ENCODE results near the gene HCAR1.
"Not testable (repeated sequence)": the region's sequence is repeated elsewhere in the genome, so short reads cannot be mapped to it uniquely, and the experiment has no call there.

The HCAR1 gene

DNA sequence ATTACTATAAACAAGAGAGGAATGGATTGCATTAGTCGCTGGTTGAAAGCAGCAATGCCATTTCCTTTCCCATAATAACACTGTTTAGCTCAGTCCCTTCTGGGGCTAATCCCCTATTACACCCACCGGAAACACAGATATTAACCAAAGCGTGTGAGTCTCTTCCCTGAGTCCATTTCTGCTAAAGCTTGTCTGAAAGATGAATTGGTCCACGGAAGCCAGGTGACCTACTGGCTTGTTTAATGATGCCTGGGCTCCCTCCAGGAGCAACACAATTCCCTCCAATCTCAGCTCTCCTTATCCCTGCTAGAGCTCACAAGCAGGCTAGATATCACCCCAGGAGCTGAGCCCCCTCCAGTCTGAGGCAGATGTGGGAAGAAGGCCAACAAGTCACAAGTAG is 29.2 kb downstream of the HCAR1 start:
- H3K36me3 ChIP-seq (replicated peaks in 1 of 2; ENCODE audit: control insufficient read depth in 2 of 2, insufficient read depth in 2 of 2, low read length in 2 of 2); H3K23ac ChIP-seq (ENCODE audit: low read depth, low read length, poor library complexity); H3K4ac ChIP-seq (ENCODE audit: low read length); H3K4me3 ChIP-seq (ENCODE audit: low read length in 2 of 2); H4K91ac ChIP-seq (ENCODE audit: low read depth, low read length, poor library complexity); H3K4me1 ChIP-seq (ENCODE audit: control insufficient read depth in 2 of 2, insufficient read depth in 1 of 2, low read depth in 1 of 2, low read length in 2 of 2); H3K18ac ChIP-seq (ENCODE audit: low read length); H3K9me3 ChIP-seq (replicated peaks in 1 of 2; ENCODE audit: control insufficient read depth in 2 of 2, insufficient read depth in 1 of 2, low read depth in 1 of 2, low read length in 2 of 2); H2BK12ac ChIP-seq (ENCODE audit: low read length); H3K79me1 ChIP-seq (ENCODE audit: low read depth, low read length); DNase-seq (ENCODE audit: low spot score); H2BK120ac ChIP-seq (ENCODE audit: low read depth, low read length); H2BK15ac ChIP-seq (ENCODE audit: low read length); H3K14ac ChIP-seq (ENCODE audit: low read length); H3K27me3 ChIP-seq (ENCODE audit: control insufficient read depth in 3 of 3, insufficient read depth in 3 of 3, low read depth in 1 of 3, low read length in 3 of 3); H2AK5ac ChIP-seq (ENCODE audit: low read depth, low read length); H2BK5ac ChIP-seq (ENCODE audit: low read length); H2AFZ ChIP-seq (ENCODE audit: low read length); H3K27ac ChIP-seq (replicated peaks; ENCODE audit: low read length); H3K4me2 ChIP-seq (ENCODE audit: insufficient read depth, low read length, poor library complexity, severe bottlenecking); H3K9ac ChIP-seq (ENCODE audit: low read depth, low read length, poor library complexity); H4K8ac ChIP-seq (ENCODE audit: low read depth, low read length): not testable (repeated sequence)
- no CpG with 5 or more reads among the region's 4 CpGs for whole genome bisulfite sequencing, 2 donors (ENCODE audit: extremely low coverage in 2 of 2, insufficient read length in 2 of 2, insufficient replicate concordance in 1 of 2)

GRCh38 chr12:122700038-122700710 is 30.5 kb downstream of the HCAR1 start:
- H3K27ac ChIP-seq (replicated peaks; ENCODE audit: low read length): not testable (repeated sequence)

DNA sequence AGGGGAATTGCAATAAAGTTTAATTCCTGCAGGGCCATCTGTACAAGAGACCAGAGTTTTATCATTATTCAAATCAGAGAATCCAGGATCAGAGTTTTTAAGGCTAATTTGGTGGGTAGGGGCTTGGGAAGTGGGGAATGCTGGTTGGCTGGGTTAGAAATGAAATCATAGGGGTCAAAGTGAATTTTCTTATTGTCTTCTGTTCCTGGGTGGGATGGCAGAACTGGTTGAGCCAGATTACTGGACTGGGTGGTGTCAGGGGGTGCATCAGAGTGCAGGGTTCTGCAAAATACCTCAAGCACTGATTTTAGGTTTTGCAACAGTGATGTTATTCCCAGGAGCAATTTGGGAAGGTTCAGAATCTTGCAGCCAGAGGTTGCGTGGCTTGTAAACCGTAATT is 33.7 kb downstream of the HCAR1 start:
- not testable (repeated sequence) for H3K79me1 ChIP-seq (ENCODE audit: low read depth, low read length); H2BK15ac ChIP-seq (ENCODE audit: low read length); H2BK120ac ChIP-seq (ENCODE audit: low read depth, low read length); H3K27me3 ChIP-seq (ENCODE audit: control insufficient read depth in 3 of 3, insufficient read depth in 3 of 3, low read depth in 1 of 3, low read length in 3 of 3); H3K4ac ChIP-seq (ENCODE audit: low read length); H3K9ac ChIP-seq (ENCODE audit: low read depth, low read length, poor library complexity); H2BK12ac ChIP-seq (ENCODE audit: low read length); H3K18ac ChIP-seq (ENCODE audit: low read length); H2AFZ ChIP-seq (ENCODE audit: low read length); H4K8ac ChIP-seq (ENCODE audit: low read depth, low read length); H3K14ac ChIP-seq (ENCODE audit: low read length); H3K4me1 ChIP-seq (ENCODE audit: control insufficient read depth in 2 of 2, insufficient read depth in 1 of 2, low read depth in 1 of 2, low read length in 2 of 2); H3K36me3 ChIP-seq (replicated peaks in 1 of 2; ENCODE audit: control insufficient read depth in 2 of 2, insufficient read depth in 2 of 2, low read length in 2 of 2); H3K4me3 ChIP-seq (ENCODE audit: low read length in 2 of 2); DNase-seq (ENCODE audit: low spot score); H4K91ac ChIP-seq (ENCODE audit: low read depth, low read length, poor library complexity); H3K9me3 ChIP-seq (replicated peaks in 1 of 2; ENCODE audit: control insufficient read depth in 2 of 2, insufficient read depth in 1 of 2, low read depth in 1 of 2, low read length in 2 of 2); H3K23ac ChIP-seq (ENCODE audit: low read depth, low read length, poor library complexity); H2BK5ac ChIP-seq (ENCODE audit: low read length); H3K4me2 ChIP-seq (ENCODE audit: insufficient read depth, low read length, poor library complexity, severe bottlenecking); H3K27ac ChIP-seq (replicated peaks; ENCODE audit: low read length); H2AK5ac ChIP-seq (ENCODE audit: low read depth, low read length)
- WGBS, 2 donors (ENCODE audit: extremely low coverage in 2 of 2, insufficient read length in 2 of 2, insufficient replicate concordance in 1 of 2): no CpG with 5 or more reads among the region's 2 CpGs

More at GRCh38 chr12:122700038-122700710, 30.5 kb downstream of the HCAR1 start:
- no CpG with 5 or more reads among the region's 9 CpGs for WGBS, 2 donors (ENCODE audit: extremely low coverage in 2 of 2, insufficient read length in 2 of 2, insufficient replicate concordance in 1 of 2)
- not testable (repeated sequence) for H3K18ac ChIP-seq (ENCODE audit: low read length); H2AK5ac ChIP-seq (ENCODE audit: low read depth, low read length); H3K4me3 ChIP-seq (ENCODE audit: low read length in 2 of 2); H3K36me3 ChIP-seq (replicated peaks in 1 of 2; ENCODE audit: control insufficient read depth in 2 of 2, insufficient read depth in 2 of 2, low read length in 2 of 2); H3K4me2 ChIP-seq (ENCODE audit: insufficient read depth, low read length, poor library complexity, severe bottlenecking); H2BK15ac ChIP-seq (ENCODE audit: low read length); H3K79me1 ChIP-seq (ENCODE audit: low read depth, low read length); H3K14ac ChIP-seq (ENCODE audit: low read length); H4K8ac ChIP-seq (ENCODE audit: low read depth, low read length); H3K27me3 ChIP-seq (ENCODE audit: control insufficient read depth in 3 of 3, insufficient read depth in 3 of 3, low read depth in 1 of 3, low read length in 3 of 3); H2BK5ac ChIP-seq (ENCODE audit: low read length); H2BK12ac ChIP-seq (ENCODE audit: low read length); H2AFZ ChIP-seq (ENCODE audit: low read length); H3K4me1 ChIP-seq (ENCODE audit: control insufficient read depth in 2 of 2, insufficient read depth in 1 of 2, low read depth in 1 of 2, low read length in 2 of 2); H2BK120ac ChIP-seq (ENCODE audit: low read depth, low read length); H4K91ac ChIP-seq (ENCODE audit: low read depth, low read length, poor library complexity); H3K4ac ChIP-seq (ENCODE audit: low read length); H3K9ac ChIP-seq (ENCODE audit: low read depth, low read length, poor library complexity); H3K23ac ChIP-seq (ENCODE audit: low read depth, low read length, poor library complexity); H3K9me3 ChIP-seq (replicated peaks in 1 of 2; ENCODE audit: control insufficient read depth in 2 of 2, insufficient read depth in 1 of 2, low read depth in 1 of 2, low read length in 2 of 2); DNase-seq (ENCODE audit: low spot score)

DNA sequence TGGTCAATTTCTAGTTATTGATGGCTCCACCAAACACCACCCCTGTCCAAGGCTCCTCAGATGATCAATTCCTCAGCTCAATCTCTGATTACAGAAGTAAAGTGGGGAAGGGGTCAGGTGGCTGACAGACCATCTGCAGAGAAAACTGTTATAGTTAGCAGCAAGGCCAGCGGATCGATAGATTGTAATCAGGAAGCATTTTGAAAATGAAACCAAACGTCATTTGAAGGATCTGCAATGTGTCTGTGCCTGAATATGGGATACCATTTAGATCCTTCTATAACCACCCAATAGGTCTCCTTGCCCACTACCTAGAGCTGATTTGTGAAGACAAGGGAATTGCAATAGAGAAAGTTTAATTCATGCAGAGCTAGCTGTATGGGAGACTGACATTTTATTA is 39.1 kb downstream of the HCAR1 start:
- H4K91ac ChIP-seq (ENCODE audit: low read depth, low read length, poor library complexity): no peak overlapping the region
- no CpG with 5 or more reads among the region's 3 CpGs for WGBS, 2 donors (ENCODE audit: extremely low coverage in 2 of 2, insufficient read length in 2 of 2, insufficient replicate concordance in 1 of 2)
- H3K36me3 ChIP-seq (replicated peaks in 1 of 2; ENCODE audit: control insufficient read depth in 2 of 2, insufficient read depth in 2 of 2, low read length in 2 of 2): no peaks in the 10 kb centered on the region

More for the DNA sequence above, 39.1 kb downstream of the HCAR1 start:
- Histone ChIP-seq H3K79me1 (ENCODE audit: low read depth, low read length) (no peaks in the 10 kb centered on the region), H3K9me3 (replicated peaks in 1 of 2; ENCODE audit: control insufficient read depth in 2 of 2, insufficient read depth in 1 of 2, low read depth in 1 of 2, low read length in 2 of 2) (no peaks in the 10 kb centered on the region), H3K18ac (ENCODE audit: low read length) (no peak overlapping the region), H3K4me2 (ENCODE audit: insufficient read depth, low read length, poor library complexity, severe bottlenecking) (no peak overlapping the region), H3K27me3 (ENCODE audit: control insufficient read depth in 3 of 3, insufficient read depth in 3 of 3, low read depth in 1 of 3, low read length in 3 of 3) (no peaks in the 10 kb centered on the region), H3K27ac (replicated peaks; ENCODE audit: low read length) (no peak overlapping the region), H3K4me1 (ENCODE audit: control insufficient read depth in 2 of 2, insufficient read depth in 1 of 2, low read depth in 1 of 2, low read length in 2 of 2) (no peaks in the 10 kb centered on the region), H4K8ac (ENCODE audit: low read depth, low read length) (no peak overlapping the region), H2AFZ (ENCODE audit: low read length) (no peak overlapping the region), H3K4ac (ENCODE audit: low read length) (no peak overlapping the region), H2BK15ac (ENCODE audit: low read length) (no peak overlapping the region), H3K14ac (ENCODE audit: low read length) (no peak overlapping the region), H3K23ac (ENCODE audit: low read depth, low read length, poor library complexity) (no peak overlapping the region), H3K4me3 (ENCODE audit: low read length in 2 of 2) (no peak overlapping the region), H3K9ac (ENCODE audit: low read depth, low read length, poor library complexity) (no peak overlapping the region), H2BK12ac (ENCODE audit: low read length) (no peak overlapping the region), H2BK5ac (ENCODE audit: low read length) (no peak overlapping the region), H2AK5ac (ENCODE audit: low read depth, low read length) (no peak overlapping the region), H2BK120ac (ENCODE audit: low read depth, low read length) (no peak overlapping the region)
- no peak for DNase-seq (ENCODE audit: low spot score)
